ENCODE measurements around the gene RAMAC.

- TF ChIP-seq POLR2AphosphoS5 (IDR thresholded peaks at IDR 0.05) (no peak), EZH2 (IDR thresholded peaks at IDR 0.05; ENCODE audit: borderline replicate concordance, insufficient read depth, low read length, poor library complexity, severe bottlenecking) (no peak), CTCF (IDR thresholded peaks at IDR 0.05; ENCODE audit: poor library complexity, severe bottlenecking) (no peak), REST (IDR thresholded peaks at IDR 0.05; ENCODE audit: borderline replicate concordance) (no peak), EP300 (conservative IDR thresholded peaks at IDR 0.05; ENCODE audit: poor library complexity, severe bottlenecking) (no peak), TAF1 (IDR thresholded peaks at IDR 0.05; ENCODE audit: low read depth) (no peak), RAD21 (conservative IDR thresholded peaks at IDR 0.05) (no peak), SMC3 (conservative IDR thresholded peaks at IDR 0.05; ENCODE audit: poor library complexity) (no peak)
Measured at GRCh38 chr15:83015361-83015760, 29.4 kb downstream of the RAMAC start.
